ENCODE results near the gene MFSD6L. TPM values are rescaled to one million over a fixed set of nuclear protein-coding genes. Genes with fewer than 3 reads are reported as not detected.

MFSD6L gene
- polyA plus RNA-seq, 3 donors = 0.08 to 0.37 TPM; not detected in 1

DNA sequence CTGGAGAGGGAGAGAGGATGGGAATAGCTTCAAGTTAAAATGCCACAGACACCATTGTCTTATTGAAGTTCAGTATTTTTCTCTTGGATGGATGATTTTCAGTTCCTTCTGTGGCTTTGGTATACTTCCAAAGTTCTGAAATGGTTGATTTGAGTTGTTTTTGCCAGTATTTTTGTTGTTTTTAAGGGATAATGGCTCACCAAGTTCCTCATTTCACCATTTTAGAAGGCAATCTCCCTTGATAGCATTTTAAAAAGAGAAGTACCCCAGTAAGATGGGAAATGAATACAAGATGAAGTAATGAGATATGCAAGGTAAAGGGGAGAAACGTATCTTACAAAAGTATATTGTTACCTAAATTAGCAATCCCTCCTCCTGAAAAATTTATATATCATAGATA is 22.3 kb downstream of the MFSD6L start:
- Histone ChIP-seq H3K36me3 (replicated peaks in 1 of 2; ENCODE audit: control insufficient read depth in 1 of 2, insufficient read depth in 2 of 2, low read length in 2 of 2) (no peaks in the 10 kb centered on the region), H4K20me1 (ENCODE audit: insufficient read depth, low read length) (no peaks in the 10 kb centered on the region), H3K9ac (ENCODE audit: insufficient read depth, low read length, poor library complexity, severe bottlenecking) (no peak overlapping the region), H3K9me3 (replicated peaks in 1 of 2; ENCODE audit: control insufficient read depth in 1 of 2, insufficient read depth in 1 of 2, low read length in 2 of 2) (peaks cover 0 to 8% of the 10 kb centered on the region in 2 donors), H3K79me2 (ENCODE audit: insufficient read depth, low read length) (no peaks in the 10 kb centered on the region), H3K4me3 (replicated peaks in 1 of 3; ENCODE audit: low read depth in 2 of 3, low read length in 3 of 3) (peak overlapping the region in 1 of 3 experiments; percentile 28), H3K27me3 (ENCODE audit: control insufficient read depth in 2 of 2, insufficient read depth in 2 of 2, low read length in 2 of 2) (no peaks in the 10 kb centered on the region), H2AFZ (ENCODE audit: insufficient read depth, low read depth, low read length, poor library complexity, severe bottlenecking) (peak overlapping the region; percentile 43), H3K4me1 (ENCODE audit: control insufficient read depth in 1 of 2, insufficient read depth in 2 of 2, low read length in 2 of 2) (peaks cover 23 to 36% of the 10 kb centered on the region in 2 donors), H3K27ac (ENCODE audit: low read depth in 1 of 2, low read length in 2 of 2) (peak overlapping the region in 1 of 2 donors; percentile 61), H3K4me2 (replicated peaks; ENCODE audit: extremely low read depth, low read length, poor library complexity, severe bottlenecking) (peak overlapping the region; percentile 20)
- Mint-ChIP-seq H3K27ac (peak overlapping the region in 4 of 7 donors; percentile 8 to 47 (median 31)), H3K9me3 (peaks cover 4 to 17% (median 14%) of the 10 kb centered on the region in 7 donors), H3K4me3 (no peak overlapping the region), H3K27me3 (ENCODE audit: low read depth in 3 of 3) (no peaks in the 10 kb centered on the region), H3K4me1 (peaks cover 42% of the 10 kb centered on the region), H3K36me3 (peaks cover 0 to 3% of the 10 kb centered on the region in 2 donors)
- TF ChIP-seq, protein P1, sequence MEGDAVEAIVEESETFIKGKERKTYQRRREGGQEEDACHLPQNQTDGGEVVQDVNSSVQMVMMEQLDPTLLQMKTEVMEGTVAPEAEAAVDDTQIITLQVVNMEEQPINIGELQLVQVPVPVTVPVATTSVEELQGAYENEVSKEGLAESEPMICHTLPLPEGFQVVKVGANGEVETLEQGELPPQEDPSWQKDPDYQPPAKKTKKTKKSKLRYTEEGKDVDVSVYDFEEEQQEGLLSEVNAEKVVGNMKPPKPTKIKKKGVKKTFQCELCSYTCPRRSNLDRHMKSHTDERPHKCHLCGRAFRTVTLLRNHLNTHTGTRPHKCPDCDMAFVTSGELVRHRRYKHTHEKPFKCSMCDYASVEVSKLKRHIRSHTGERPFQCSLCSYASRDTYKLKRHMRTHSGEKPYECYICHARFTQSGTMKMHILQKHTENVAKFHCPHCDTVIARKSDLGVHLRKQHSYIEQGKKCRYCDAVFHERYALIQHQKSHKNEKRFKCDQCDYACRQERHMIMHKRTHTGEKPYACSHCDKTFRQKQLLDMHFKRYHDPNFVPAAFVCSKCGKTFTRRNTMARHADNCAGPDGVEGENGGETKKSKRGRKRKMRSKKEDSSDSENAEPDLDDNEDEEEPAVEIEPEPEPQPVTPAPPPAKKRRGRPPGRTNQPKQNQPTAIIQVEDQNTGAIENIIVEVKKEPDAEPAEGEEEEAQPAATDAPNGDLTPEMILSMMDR (IDR thresholded peaks at IDR 0.05) = no peak
- no CpG with 5 or more reads among the region's 1 CpG for WGBS (ENCODE audit: insufficient coverage)
- intact Hi-C loops (cut with micrococcal nuclease) = no loop called here
- DNase-seq = no peak

DNA sequence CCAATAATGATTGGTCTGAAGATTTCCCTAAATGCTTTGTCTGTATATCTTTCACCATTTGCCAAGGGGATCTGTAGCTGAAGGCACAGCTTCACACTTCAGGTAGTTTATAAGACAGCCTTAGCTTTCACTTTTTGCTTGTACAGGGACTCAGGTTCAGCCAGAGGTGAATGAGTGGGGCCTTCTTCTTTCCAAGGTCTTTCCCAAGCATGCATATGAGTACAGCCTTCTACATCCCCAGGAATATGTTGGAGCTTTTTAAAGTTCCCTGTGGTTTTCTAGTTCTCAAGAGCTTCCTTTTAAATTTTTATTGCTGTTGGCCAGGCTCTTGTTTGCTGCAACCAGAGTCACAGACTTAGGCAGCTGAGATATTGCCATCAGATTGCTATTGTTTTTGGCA is 22.9 kb downstream of the MFSD6L start:
- H3K36me3 Mint-ChIP-seq = peaks cover 0 to 3% of the 10 kb centered on the region in 2 donors
- peaks cover 36% of the 10 kb centered on the region for H3K4me1 Mint-ChIP-seq
- H3K9ac ChIP-seq (ENCODE audit: insufficient read depth, low read length, poor library complexity, severe bottlenecking) = no peak overlapping the region
- peaks cover 20 to 30% of the 10 kb centered on the region in 2 donors for H3K4me1 ChIP-seq (ENCODE audit: control insufficient read depth in 1 of 2, insufficient read depth in 2 of 2, low read length in 2 of 2)
- H3K4me3 ChIP-seq (replicated peaks in 1 of 3; ENCODE audit: low read depth in 2 of 3, low read length in 3 of 3) = peak overlapping the region in 1 of 3 experiments; percentile 28
- no peak overlapping the region for H3K4me2 ChIP-seq (replicated peaks; ENCODE audit: extremely low read depth, low read length, poor library complexity, severe bottlenecking)
- TF ChIP-seq, protein P1 (IDR thresholded peaks at IDR 0.05) = no peak
- peaks cover 0 to 8% of the 10 kb centered on the region in 2 donors for H3K9me3 ChIP-seq (replicated peaks in 1 of 2; ENCODE audit: control insufficient read depth in 1 of 2, insufficient read depth in 1 of 2, low read length in 2 of 2)
- H3K4me3 Mint-ChIP-seq = no peak overlapping the region
- H3K27me3 Mint-ChIP-seq (ENCODE audit: low read depth in 3 of 3) = no peaks in the 10 kb centered on the region
- H3K79me2 ChIP-seq (ENCODE audit: insufficient read depth, low read length) = no peaks in the 10 kb centered on the region
- intact Hi-C loops (cut with micrococcal nuclease) = no loop called here
- H3K9me3 Mint-ChIP-seq = peaks cover 4 to 17% (median 14%) of the 10 kb centered on the region in 7 donors
- no peaks in the 10 kb centered on the region for H3K36me3 ChIP-seq (replicated peaks in 1 of 2; ENCODE audit: control insufficient read depth in 1 of 2, insufficient read depth in 2 of 2, low read length in 2 of 2)
- DNase-seq = no peak
- H3K27me3 ChIP-seq (ENCODE audit: control insufficient read depth in 2 of 2, insufficient read depth in 2 of 2, low read length in 2 of 2) = no peaks in the 10 kb centered on the region
- H3K27ac ChIP-seq (ENCODE audit: low read depth in 1 of 2, low read length in 2 of 2) = peak overlapping the region in 1 of 2 donors; percentile 61
- H3K27ac Mint-ChIP-seq = peak overlapping the region in 1 of 7 donors; percentile 47
- H4K20me1 ChIP-seq (ENCODE audit: insufficient read depth, low read length) = no peaks in the 10 kb centered on the region
- peak overlapping the region; percentile 43 for H2AFZ ChIP-seq (ENCODE audit: insufficient read depth, low read depth, low read length, poor library complexity, severe bottlenecking)
